IPS-15b (cell line): ENCODE results near the gene SLC2A3.
"Not testable (repeated sequence)": the region's sequence is repeated elsewhere in the genome, so short reads cannot be mapped to it uniquely, and the experiment has no call there.

Experiments
- H3K27me3 ChIP-seq: one replicate; pipeline ENCODE4 v1.6.1; 2013; ENCODE audit warnings: low read length; ENCODE audit not compliant: control insufficient read depth, insufficient read depth
- H3K36me3 ChIP-seq: one replicate; pipeline ENCODE4 v1.6.1; 2013; ENCODE audit warnings: low read length; ENCODE audit not compliant: control insufficient read depth, insufficient read depth
- H3K4me1 ChIP-seq: one replicate; pipeline ENCODE4 v1.6.1; 2013; ENCODE audit warnings: mild to moderate bottlenecking, low read length; ENCODE audit not compliant: control insufficient read depth, insufficient read depth
- H3K4me3 ChIP-seq: one replicate; pipeline ENCODE4 v1.5.1; 2013; ENCODE audit warnings: low read depth, low read length
- H3K9ac ChIP-seq: one replicate; pipeline ENCODE4 v1.6.1; 2013; ENCODE audit warnings: low read depth, mild to moderate bottlenecking, low read length
- H3K9me3 ChIP-seq: one replicate; pipeline ENCODE4 v1.6.1; 2013; ENCODE audit warnings: mild to moderate bottlenecking, low read length; ENCODE audit not compliant: control insufficient read depth, insufficient read depth

Gene SLC2A3

DNA sequence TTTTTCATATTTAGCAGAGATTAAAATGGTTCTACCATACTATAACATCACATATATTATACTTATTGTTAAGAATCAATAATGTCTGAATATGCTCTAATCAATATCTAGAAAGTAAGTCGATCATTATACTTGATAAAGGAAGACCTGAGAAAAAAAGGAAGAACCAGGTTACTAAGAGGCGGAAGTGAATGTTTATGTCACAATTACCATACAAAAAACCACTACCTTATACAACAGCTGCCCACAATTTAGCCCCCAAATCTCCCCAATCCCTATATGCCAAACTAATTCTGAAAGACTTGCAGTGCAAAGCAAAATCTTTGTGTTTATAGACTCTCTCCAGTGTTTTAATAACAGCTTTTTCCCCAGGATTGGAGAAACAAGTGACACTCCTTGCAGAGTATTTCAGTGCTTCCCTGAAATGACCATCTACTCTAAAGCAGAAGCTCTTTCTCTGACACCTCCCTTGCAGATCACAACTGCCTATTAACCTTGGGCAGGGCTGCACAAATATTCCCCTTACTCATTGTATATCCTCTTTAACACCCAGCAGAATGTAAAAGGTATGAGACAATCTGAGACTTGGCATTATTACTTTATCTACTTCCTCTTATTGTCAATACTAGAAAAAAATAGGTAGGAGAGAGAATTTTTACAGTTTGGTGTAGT, 12.7 kb upstream of the SLC2A3 start:
- no peaks in the 10 kb centered on the region for H3K4me1 ChIP-seq
- H3K36me3 ChIP-seq = no peaks in the 10 kb centered on the region
- H3K4me3 ChIP-seq = no peak overlapping the region
- no peak overlapping the region for H3K9ac ChIP-seq
- H3K27me3 ChIP-seq = no peaks in the 10 kb centered on the region
- H3K9me3 ChIP-seq = no peaks in the 10 kb centered on the region

GRCh38 chr12:7947011-7947410, 11.0 kb upstream of the SLC2A3 start:
- H3K4me1 ChIP-seq = no peaks in the 10 kb centered on the region

GRCh38 chr12:7944760-7945159, 8.8 kb upstream of the SLC2A3 start:
- not testable (repeated sequence) for H3K27me3 ChIP-seq, H3K4me1 ChIP-seq, H3K9me3 ChIP-seq, H3K9ac ChIP-seq, H3K36me3 ChIP-seq, H3K4me3 ChIP-seq

More at GRCh38 chr12:7947011-7947410, 11.0 kb upstream of the SLC2A3 start:
- H3K27me3 ChIP-seq = no peaks in the 10 kb centered on the region
- H3K4me3 ChIP-seq = no peak overlapping the region
- no peaks in the 10 kb centered on the region for H3K36me3 ChIP-seq
- no peak overlapping the region for H3K9ac ChIP-seq
- no peaks in the 10 kb centered on the region for H3K9me3 ChIP-seq

- Histone ChIP-seq H3K27me3 (no peaks in the 10 kb centered on the region), H3K36me3 (no peaks in the 10 kb centered on the region), H3K4me3 (no peak overlapping the region), H3K4me1 (peaks cover 6% of the 10 kb centered on the region), H3K9me3 (no peaks in the 10 kb centered on the region), H3K9ac (no peak overlapping the region)
Measured at GRCh38 chr12:7940906-7941305, 4.9 kb upstream of the SLC2A3 start.

DNA sequence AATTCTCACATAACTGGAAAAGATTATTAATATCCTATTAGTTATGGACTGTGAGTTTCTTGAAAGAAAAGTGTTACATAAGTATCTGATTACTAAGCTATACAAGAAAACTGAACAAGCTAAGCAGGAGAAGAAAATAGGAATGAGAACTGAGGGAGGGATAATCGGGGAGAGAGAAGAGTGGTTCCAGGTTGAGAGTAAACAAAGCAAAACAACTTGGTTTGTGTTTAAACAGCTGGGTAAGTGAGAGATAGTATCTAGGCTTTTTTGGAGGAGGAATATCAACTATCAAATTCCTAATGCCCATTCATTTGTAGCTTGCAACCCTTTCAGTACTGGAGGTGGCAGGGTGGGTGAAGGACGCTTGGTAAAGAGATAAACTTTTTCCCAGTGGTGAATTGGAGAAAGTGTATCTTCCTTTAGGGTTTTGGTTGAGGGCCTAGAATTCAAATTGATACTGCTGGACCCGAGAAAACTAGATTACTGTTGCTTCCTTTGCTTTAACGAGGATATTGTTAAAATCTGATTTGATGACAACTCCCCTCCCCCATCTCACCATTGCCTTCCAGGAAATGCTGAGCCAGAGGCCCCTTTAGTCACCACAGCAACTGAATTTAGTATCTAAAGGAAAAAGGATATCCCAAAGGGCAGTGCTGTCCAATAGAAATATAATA, 2.0 kb upstream of the SLC2A3 start:
- no peak overlapping the region for H3K9ac ChIP-seq

DNA sequence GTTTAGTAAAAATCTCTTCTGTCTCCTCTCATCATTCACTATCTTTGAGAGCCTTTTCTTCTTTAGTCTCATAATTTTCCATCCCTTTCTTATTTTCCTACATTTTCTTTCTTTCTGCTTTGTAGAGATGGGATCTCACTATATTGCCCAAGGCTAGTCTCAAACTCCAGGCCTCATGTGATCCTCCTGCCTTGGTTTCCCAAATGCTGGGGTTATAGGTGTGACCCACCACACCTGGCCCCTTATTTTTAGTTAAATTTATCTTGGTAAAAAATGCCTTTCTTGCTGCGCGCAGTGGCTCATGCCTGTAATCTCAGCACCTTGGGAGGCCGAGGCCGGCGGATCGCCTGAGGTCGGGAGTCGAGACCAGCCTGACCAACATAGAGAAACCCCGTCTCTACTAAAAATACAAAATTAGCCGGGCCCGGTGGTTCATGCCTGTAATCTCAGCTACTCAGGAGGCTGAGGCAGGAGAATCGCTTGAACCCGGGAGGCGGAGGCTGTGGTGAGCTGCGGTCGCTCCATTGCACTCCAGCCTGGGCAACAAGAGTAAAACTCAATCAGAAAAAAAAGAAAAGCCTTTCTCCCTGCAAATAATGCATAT, 996 bp downstream of the SLC2A3 start:
- H3K4me3 ChIP-seq = peak overlapping the region; percentile 63
- peak overlapping the region; percentile 91 for H3K9ac ChIP-seq
- H3K36me3 ChIP-seq = peaks cover 23% of the 10 kb centered on the region
- H3K4me1 ChIP-seq = peaks cover 6% of the 10 kb centered on the region
- no peaks in the 10 kb centered on the region for H3K9me3 ChIP-seq
- no peaks in the 10 kb centered on the region for H3K27me3 ChIP-seq

More for the DNA sequence above, 2.0 kb upstream of the SLC2A3 start:
- H3K36me3 ChIP-seq = peaks cover 2% of the 10 kb centered on the region
- no peaks in the 10 kb centered on the region for H3K9me3 ChIP-seq
- H3K4me3 ChIP-seq = no peak overlapping the region
- H3K27me3 ChIP-seq = no peaks in the 10 kb centered on the region
- peaks cover 6% of the 10 kb centered on the region for H3K4me1 ChIP-seq

- peak overlapping the region; percentile 91 for H3K9ac ChIP-seq
- peaks cover 25% of the 10 kb centered on the region for H3K36me3 ChIP-seq
- peaks cover 6% of the 10 kb centered on the region for H3K4me1 ChIP-seq
- no peaks in the 10 kb centered on the region for H3K27me3 ChIP-seq
- H3K4me3 ChIP-seq = peak overlapping the region; percentile 63
- H3K9me3 ChIP-seq = no peaks in the 10 kb centered on the region
Measured at GRCh38 chr12:7934091-7934888, 1.7 kb downstream of the SLC2A3 start.

- Histone ChIP-seq H3K9me3 (no peaks in the 10 kb centered on the region), H3K4me1 (peaks cover 6% of the 10 kb centered on the region), H3K36me3 (peaks cover 32% of the 10 kb centered on the region), H3K9ac (no peak overlapping the region), H3K4me3 (peak overlapping the region; percentile 63), H3K27me3 (no peaks in the 10 kb centered on the region)
Measured at GRCh38 chr12:7933255-7933726, 2.7 kb downstream of the SLC2A3 start.

DNA sequence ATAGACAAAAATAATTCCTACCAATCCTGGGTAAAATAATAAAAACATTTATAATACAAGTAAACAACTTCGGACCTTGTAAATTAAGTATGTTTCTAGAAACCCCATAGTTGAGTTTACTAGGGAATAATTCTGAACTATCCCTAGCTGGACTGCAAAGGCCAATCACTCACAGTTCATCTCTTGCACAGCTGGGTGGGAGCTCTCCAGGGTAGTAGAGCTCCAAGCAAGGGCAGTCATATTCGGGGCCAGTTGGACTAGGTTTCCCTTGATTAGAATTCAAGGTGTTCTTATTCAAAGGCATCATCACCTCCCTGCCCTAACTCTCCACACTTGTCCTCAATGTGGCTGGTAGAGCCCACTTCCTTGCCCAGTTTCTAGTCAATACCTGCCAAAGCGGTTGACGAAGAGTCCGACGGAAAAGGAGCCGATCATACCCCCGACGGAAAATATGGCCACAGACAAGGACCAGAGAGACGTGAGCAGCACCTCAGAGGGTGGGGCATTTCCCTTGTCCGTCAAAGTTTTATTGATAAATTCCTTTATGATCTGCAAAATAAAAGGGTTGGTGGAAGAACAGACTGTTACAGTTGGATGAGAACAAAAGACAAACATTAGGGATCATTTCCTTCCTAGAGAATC, 3.3 kb downstream of the SLC2A3 start:
- Histone ChIP-seq H3K4me3 (peak overlapping the region; percentile 6), H3K36me3 (peaks cover 38% of the 10 kb centered on the region)
- not testable (repeated sequence) for H3K27me3 ChIP-seq, H3K9me3 ChIP-seq, H3K9ac ChIP-seq, H3K4me1 ChIP-seq

GRCh38 chr12:7929083-7929792, 6.7 kb downstream of the SLC2A3 start:
- H3K4me3 ChIP-seq = no peak overlapping the region
- peaks cover 2% of the 10 kb centered on the region for H3K4me1 ChIP-seq
- H3K9me3 ChIP-seq = no peaks in the 10 kb centered on the region
- no peak overlapping the region for H3K9ac ChIP-seq
- no peaks in the 10 kb centered on the region for H3K27me3 ChIP-seq
- peaks cover 60% of the 10 kb centered on the region for H3K36me3 ChIP-seq

DNA sequence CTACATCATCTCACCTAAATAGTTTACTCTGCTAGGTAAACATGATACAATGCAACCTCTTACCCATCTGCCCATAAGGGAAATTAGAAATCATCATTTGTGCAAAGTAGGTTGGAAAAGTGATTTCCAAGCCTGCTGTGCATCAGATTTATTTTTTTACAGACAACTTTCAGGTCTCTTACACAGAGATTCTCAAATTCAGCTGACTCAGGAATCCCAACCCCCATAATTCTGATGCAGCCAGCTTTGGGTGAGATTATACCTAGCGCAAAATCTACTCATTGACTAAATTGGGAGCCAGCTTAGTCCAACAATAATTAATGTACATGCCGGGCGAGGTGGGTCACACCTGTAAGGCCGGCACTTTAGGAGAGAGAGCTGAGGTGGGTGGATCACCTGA, 8.5 kb downstream of the SLC2A3 start:
- Histone ChIP-seq H3K4me3 (no peak overlapping the region), H3K4me1 (peaks cover 2% of the 10 kb centered on the region), H3K36me3 (peaks cover 70% of the 10 kb centered on the region), H3K9me3 (no peaks in the 10 kb centered on the region), H3K27me3 (no peaks in the 10 kb centered on the region), H3K9ac (no peak overlapping the region)
